GM23248 (cell line): Measurements from ENCODE around the gene NUMA1. TPM values are rescaled to one million over a fixed set of nuclear protein-coding genes. Genes with fewer than 3 reads are reported as not detected.

Experiments used
- DNase-seq: peaks from one replicate; pipeline ENCODE4 v3.0.0-alpha.2; 2015
- H2AFZ ChIP-seq: fragments of 200-600 bp; sonication (generic); 2 replicates; pipeline ENCODE4 v1.6.1; 2016; ENCODE audit warnings: antibody characterized with exemption
- H3F3A ChIP-seq: fragments of 200-600 bp; sonication (generic); 2 replicates; pipeline ENCODE4 v1.6.1; 2016; ENCODE audit warnings: mild to moderate bottlenecking, antibody characterized with exemption, mixed run types; ENCODE audit not compliant: insufficient read depth
- H3K27ac ChIP-seq: fragments of 200-600 bp; sonication (generic); 2 replicates; pipeline ENCODE4 v1.5.1; 2016; ENCODE audit warnings: mild to moderate bottlenecking
- H3K27me3 ChIP-seq: fragments of 200-600 bp; sonication (generic); replicated peaks from 2 replicates; pipeline ENCODE4 v1.6.1; 2016; ENCODE audit warnings: mild to moderate bottlenecking; ENCODE audit not compliant: insufficient read depth
- H3K36me3 ChIP-seq: fragments of 200-600 bp; sonication (generic); 2 replicates; pipeline ENCODE4 v1.6.1; 2016; ENCODE audit warnings: low read depth, mild to moderate bottlenecking
- H3K4me1 ChIP-seq: fragments of 200-600 bp; sonication (generic); 2 replicates; pipeline ENCODE4 v1.6.1; 2016; ENCODE audit warnings: mild to moderate bottlenecking; ENCODE audit not compliant: insufficient read depth
- H3K4me2 ChIP-seq: fragments of 200-600 bp; sonication (generic); one replicate; pipeline ENCODE4 v1.6.1; 2016; ENCODE audit warnings: mild to moderate bottlenecking; ENCODE audit not compliant: unreplicated experiment
- H3K4me3 ChIP-seq: fragments of 200-600 bp; sonication (generic); 2 replicates; pipeline ENCODE4 v1.5.1; 2016; ENCODE audit warnings: mild to moderate bottlenecking
- H3K79me2 ChIP-seq: fragments of 200-600 bp; sonication (generic); 2 replicates; pipeline ENCODE4 v1.6.1; 2016; ENCODE audit warnings: mild to moderate bottlenecking; ENCODE audit not compliant: insufficient read depth
- H3K9ac ChIP-seq: fragments of 200-600 bp; sonication (generic); 2 replicates; pipeline ENCODE4 v1.6.1; 2016; ENCODE audit warnings: mild to moderate bottlenecking
- H3K9me2 ChIP-seq: fragments of 200-600 bp; sonication (generic); 2 replicates; pipeline ENCODE4 v1.6.1; 2016; ENCODE audit warnings: mixed run types, mild to moderate bottlenecking, moderate library complexity; ENCODE audit not compliant: insufficient read depth
- H3K9me3 ChIP-seq: fragments of 200-600 bp; sonication (generic); one replicate; pipeline ENCODE4 v1.6.1; 2017; ENCODE audit warnings: low read depth
- H4K20me1 ChIP-seq: fragments of 200-600 bp; sonication (generic); 2 replicates; pipeline ENCODE4 v1.6.0; 2016; ENCODE audit not compliant: insufficient read depth
- EZH2 ChIP-seq: fragments of 200-600 bp; sonication (generic); IDR thresholded peaks from 2 replicates; pipeline ENCODE4 v1.6.1; 2018; ENCODE audit warnings: antibody characterized with exemption, mild to moderate bottlenecking; ENCODE audit not compliant: insufficient read depth, poor library complexity, severe bottlenecking
- EZH2phosphoT487 ChIP-seq: fragments of 200-600 bp; sonication (generic); IDR thresholded peaks from 2 replicates; pipeline ENCODE4 v1.6.1; 2018; ENCODE audit warnings: antibody characterized with exemption, moderate library complexity, mild to moderate bottlenecking, low read depth; ENCODE audit not compliant: insufficient read depth
- WGBS, 2 experiments: methylation state at CpG; one replicate each; pipeline ENCODE4 v1.1.6; 2015 to 2017; ENCODE audit warnings: low lambda C conversion rate in 2 of 2, low coverage in 1 of 2; ENCODE audit errors: missing lambda C conversion rate in 2 of 2; 5-methylcytosine and 5-hydroxymethylcytosine counted together
- in situ Hi-C: fragments of 300-500 bp; cut with MboI; formaldehyde crosslinking; loops from 2 replicates; pipeline ENCODE4 v1.15.0; 2020
- polyA plus RNA-seq: library from polyadenylated mRNA; unstranded; fragments of >200 nt; fragmentation: Nextera tagmentation; extraction: Ambion mirVana; gene quantifications from 2 replicates; pipeline ENCODE4 v1.2.1, GENCODE V29; 2016
- total RNA-seq: library from RNA; depleted of rRNA; stranded (reverse); fragments of >200 nt; shearing (Covaris generic); gene quantifications from 2 replicates; pipeline ENCODE4 v1.2.3, GENCODE V29; 2014; rRNA removed

The NUMA1 gene, protein sequence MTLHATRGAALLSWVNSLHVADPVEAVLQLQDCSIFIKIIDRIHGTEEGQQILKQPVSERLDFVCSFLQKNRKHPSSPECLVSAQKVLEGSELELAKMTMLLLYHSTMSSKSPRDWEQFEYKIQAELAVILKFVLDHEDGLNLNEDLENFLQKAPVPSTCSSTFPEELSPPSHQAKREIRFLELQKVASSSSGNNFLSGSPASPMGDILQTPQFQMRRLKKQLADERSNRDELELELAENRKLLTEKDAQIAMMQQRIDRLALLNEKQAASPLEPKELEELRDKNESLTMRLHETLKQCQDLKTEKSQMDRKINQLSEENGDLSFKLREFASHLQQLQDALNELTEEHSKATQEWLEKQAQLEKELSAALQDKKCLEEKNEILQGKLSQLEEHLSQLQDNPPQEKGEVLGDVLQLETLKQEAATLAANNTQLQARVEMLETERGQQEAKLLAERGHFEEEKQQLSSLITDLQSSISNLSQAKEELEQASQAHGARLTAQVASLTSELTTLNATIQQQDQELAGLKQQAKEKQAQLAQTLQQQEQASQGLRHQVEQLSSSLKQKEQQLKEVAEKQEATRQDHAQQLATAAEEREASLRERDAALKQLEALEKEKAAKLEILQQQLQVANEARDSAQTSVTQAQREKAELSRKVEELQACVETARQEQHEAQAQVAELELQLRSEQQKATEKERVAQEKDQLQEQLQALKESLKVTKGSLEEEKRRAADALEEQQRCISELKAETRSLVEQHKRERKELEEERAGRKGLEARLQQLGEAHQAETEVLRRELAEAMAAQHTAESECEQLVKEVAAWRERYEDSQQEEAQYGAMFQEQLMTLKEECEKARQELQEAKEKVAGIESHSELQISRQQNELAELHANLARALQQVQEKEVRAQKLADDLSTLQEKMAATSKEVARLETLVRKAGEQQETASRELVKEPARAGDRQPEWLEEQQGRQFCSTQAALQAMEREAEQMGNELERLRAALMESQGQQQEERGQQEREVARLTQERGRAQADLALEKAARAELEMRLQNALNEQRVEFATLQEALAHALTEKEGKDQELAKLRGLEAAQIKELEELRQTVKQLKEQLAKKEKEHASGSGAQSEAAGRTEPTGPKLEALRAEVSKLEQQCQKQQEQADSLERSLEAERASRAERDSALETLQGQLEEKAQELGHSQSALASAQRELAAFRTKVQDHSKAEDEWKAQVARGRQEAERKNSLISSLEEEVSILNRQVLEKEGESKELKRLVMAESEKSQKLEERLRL (N-terminal part only)
- total RNA-seq, result 124 and 149 TPM in 2 replicates
- polyA plus RNA-seq, result 48.7 and 51.5 TPM in 2 replicates

DNA sequence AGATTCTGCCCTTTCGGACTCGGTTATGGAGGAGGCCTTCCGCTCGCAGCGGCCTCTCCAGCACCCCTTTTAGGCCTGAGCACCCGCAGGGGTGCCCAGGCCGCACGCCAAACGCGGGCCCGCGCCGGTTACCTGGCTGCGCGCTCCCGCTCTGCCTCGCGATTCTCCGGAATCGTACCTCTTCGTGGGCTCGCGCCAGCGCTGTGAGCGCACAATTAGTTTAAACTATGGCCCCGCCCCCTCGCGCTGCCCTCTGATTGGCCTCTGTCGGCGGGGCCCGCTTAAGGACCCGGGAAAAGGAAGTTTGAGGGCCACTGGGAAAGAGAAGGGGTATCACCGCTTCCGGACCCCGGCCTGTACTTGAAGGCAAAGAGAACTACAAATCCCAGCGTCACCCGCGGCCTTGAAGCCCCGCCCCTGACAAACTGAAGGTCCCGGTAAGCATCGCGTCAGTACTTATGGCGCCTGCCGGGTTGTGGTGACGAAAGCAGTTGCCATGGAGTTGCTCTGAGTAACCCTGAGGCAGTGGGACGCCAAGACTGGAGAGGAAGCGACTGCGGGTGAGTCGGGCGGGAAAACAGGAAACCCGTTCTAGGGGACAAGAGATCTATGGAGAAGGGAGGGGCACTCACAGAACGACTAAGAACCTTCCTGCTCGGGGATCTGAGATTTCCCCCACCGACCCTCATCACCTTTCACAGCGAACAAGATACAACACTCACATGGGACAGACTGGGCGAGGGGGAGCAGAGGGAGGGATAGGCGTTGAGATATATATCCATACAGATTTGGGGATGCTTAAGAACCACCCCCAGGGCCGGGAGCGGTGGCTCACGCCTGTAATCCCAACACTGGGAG is at the start of gene NUMA1, which contains the start of gene LRRC51:
Gene NUMA1 (minus strand): TSS at position 217 of the 858 bp plus-strand sequence. CDS start 44,599 bp downstream, outside the sequence.
Gene LRRC51 (plus strand): TSS at position 525 of the 858 bp plus-strand sequence. CDS start 8,234 bp downstream, outside the sequence.
- Histone ChIP-seq H3K9me3 (no peaks in the 10 kb centered on the region), H3K36me3 (no peaks in the 10 kb centered on the region), H3K4me3 (peak within 1 kb of the TSS; percentile 89), H4K20me1 (no peaks in the 10 kb centered on the region), H3F3A (peaks cover 31% of the 10 kb centered on the region), H2AFZ (peak within 1 kb of the TSS; percentile 85), H3K9ac (peak within 1 kb of the TSS; percentile 85), H3K79me2 (peaks cover 47% of the 10 kb centered on the region), H3K4me2 (peak within 1 kb of the TSS; percentile 97), H3K27ac (peak within 1 kb of the TSS; percentile 87), H3K27me3 (no peaks in the 10 kb centered on the region), H3K4me1 (peaks cover 12% of the 10 kb centered on the region), H3K9me2 (no peaks in the 10 kb centered on the region)
- in situ Hi-C loops, result no loop called here
- DNase-seq, result peak; percentile 100
- 1 to 2% methylated on average over 56 to 60 of the region's 60 CpGs for WGBS, 2 experiments
- no peak for TF ChIP-seq EZH2phosphoT487
- no peak for TF ChIP-seq EZH2

DNA sequence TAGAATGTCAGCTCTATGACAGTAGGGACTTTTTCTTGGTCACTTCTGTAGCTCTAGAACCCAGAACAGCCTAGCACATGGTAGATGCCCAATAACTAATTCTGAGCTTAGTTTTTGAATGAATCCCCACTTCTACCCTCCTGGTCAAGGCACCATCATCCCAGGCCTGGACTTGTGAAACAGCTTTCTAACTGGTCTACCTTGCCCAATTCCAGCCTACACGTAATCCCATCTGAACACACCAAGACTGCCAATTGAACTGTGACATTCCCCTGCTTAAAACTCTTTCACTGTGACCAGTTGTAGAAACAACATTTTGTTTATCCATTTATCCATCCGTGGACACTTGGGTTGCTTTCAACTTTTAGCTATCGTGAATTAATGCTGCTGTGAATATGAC is 49.0 kb upstream of the NUMA1 start:
- no peak for TF ChIP-seq EZH2phosphoT487
- no peak for TF ChIP-seq EZH2
- Histone ChIP-seq H3K4me1 (no peaks in the 10 kb centered on the region), H3K4me2 (no peak overlapping the region), H2AFZ (no peak overlapping the region), H3K36me3 (no peaks in the 10 kb centered on the region), H3K9ac (no peak overlapping the region), H3K4me3 (no peak overlapping the region), H3K27ac (no peak overlapping the region), H3K9me3 (no peaks in the 10 kb centered on the region), H3F3A (no peaks in the 10 kb centered on the region), H4K20me1 (no peaks in the 10 kb centered on the region), H3K9me2 (no peaks in the 10 kb centered on the region), H3K27me3 (no peaks in the 10 kb centered on the region), H3K79me2 (no peaks in the 10 kb centered on the region)
- DNase-seq, result no peak
- WGBS, 2 experiments, result 70 to 72% methylated on average over 3 of the region's 3 CpGs
- in situ Hi-C loops, result no loop called here

DNA sequence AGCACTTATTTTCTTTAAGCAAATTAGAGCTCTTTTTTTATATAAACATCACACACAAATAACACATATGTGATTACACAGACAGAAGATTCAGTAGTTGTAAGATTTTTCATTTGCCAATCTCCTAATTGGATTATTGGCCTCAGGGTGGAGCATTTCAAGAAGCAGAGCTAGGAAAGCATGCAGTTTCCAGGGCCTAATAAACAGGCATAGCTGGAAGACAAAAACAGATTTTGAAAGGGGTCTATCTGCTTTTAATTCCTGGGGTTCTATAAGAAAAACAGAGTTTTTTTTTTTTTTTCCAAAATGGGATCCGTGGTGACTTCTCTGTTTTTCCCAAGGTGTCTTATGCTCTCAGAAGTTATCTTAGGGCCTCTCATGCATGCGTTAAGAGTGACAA is 47.6 kb upstream of the NUMA1 start:
- Histone ChIP-seq H3K36me3 (no peaks in the 10 kb centered on the region), H3K9me2 (no peaks in the 10 kb centered on the region), H3K4me1 (no peaks in the 10 kb centered on the region), H3K9ac (no peak overlapping the region), H3K9me3 (no peaks in the 10 kb centered on the region), H3F3A (no peaks in the 10 kb centered on the region), H3K27ac (no peak overlapping the region), H3K27me3 (no peaks in the 10 kb centered on the region), H4K20me1 (no peaks in the 10 kb centered on the region), H2AFZ (no peak overlapping the region), H3K79me2 (no peaks in the 10 kb centered on the region), H3K4me2 (no peak overlapping the region), H3K4me3 (no peak overlapping the region)
- DNase-seq, result no peak
- in situ Hi-C loops, result no loop called here
- 39 to 41% methylated on average over 2 of the region's 2 CpGs for WGBS, 2 experiments
- no peak for TF ChIP-seq EZH2
- no peak for TF ChIP-seq EZH2phosphoT487
